ENCODE results near the gene GALNT6.

- TF ChIP-seq CTCF (IDR thresholded peaks at IDR 0.05), result no peak
- no peak for TF ChIP-seq POLR2A (IDR thresholded peaks at IDR 0.05)
- TF ChIP-seq EP300 (IDR thresholded peaks at IDR 0.05), result no peak
- TF ChIP-seq POLR2AphosphoS5 (IDR thresholded peaks at IDR 0.05), result no peak
Measured at GRCh38 chr12:51359851-51360250, 31.4 kb downstream of the GALNT6 start.
